ENCODE data around the gene DUT. TPM values are rescaled to one million over a fixed set of nuclear protein-coding genes. Genes with fewer than 3 reads are reported as not detected.

Gene DUT
- total RNA-seq, 1 donor from 2014 or later: 100 TPM

DNA sequence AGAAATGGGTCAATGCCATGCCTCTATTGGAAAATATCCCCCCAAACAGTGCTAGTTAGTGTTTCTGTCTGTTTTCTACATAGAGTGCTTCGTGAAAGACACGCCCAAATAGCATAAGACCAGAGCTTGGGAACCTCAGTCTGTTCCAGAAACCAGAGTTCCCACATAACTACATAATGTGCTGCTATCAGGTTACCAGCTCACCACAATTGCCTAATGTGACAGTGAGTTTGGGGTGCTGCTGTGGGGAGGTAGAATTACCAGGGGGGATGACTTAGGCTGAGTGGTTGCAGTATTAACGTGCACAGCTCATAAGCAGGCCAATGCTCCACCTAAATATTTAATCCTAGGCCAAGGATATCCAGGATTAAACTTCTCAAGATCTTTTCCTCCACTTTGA lies 39.2 kb downstream of the DUT start:
- Histone ChIP-seq H3K27ac (no peak overlapping the region), H3K4me1 (no peaks in the 10 kb centered on the region), H3K9me3 (no peaks in the 10 kb centered on the region), H3K27me3 (ENCODE audit: low read depth) (no peaks in the 10 kb centered on the region), H3K36me3 (no peaks in the 10 kb centered on the region), H3K4me3 (no peak overlapping the region)
- intact Hi-C loops (cut with DNase I): no loop called here
- ATAC-seq: no peak
- no peak for DNase-seq
- TF ChIP-seq, protein P1, sequence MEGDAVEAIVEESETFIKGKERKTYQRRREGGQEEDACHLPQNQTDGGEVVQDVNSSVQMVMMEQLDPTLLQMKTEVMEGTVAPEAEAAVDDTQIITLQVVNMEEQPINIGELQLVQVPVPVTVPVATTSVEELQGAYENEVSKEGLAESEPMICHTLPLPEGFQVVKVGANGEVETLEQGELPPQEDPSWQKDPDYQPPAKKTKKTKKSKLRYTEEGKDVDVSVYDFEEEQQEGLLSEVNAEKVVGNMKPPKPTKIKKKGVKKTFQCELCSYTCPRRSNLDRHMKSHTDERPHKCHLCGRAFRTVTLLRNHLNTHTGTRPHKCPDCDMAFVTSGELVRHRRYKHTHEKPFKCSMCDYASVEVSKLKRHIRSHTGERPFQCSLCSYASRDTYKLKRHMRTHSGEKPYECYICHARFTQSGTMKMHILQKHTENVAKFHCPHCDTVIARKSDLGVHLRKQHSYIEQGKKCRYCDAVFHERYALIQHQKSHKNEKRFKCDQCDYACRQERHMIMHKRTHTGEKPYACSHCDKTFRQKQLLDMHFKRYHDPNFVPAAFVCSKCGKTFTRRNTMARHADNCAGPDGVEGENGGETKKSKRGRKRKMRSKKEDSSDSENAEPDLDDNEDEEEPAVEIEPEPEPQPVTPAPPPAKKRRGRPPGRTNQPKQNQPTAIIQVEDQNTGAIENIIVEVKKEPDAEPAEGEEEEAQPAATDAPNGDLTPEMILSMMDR (IDR thresholded peaks at IDR 0.05): no peak

- no peak overlapping the region for H3K4me3 ChIP-seq
- DNase-seq (no peak), ATAC-seq (no peak)
- no peak overlapping the region for H3K27ac ChIP-seq
- no peaks in the 10 kb centered on the region for H3K4me1 ChIP-seq
- no peaks in the 10 kb centered on the region for H3K36me3 ChIP-seq
- intact Hi-C loops (cut with DNase I): no loop called here
- no peaks in the 10 kb centered on the region for H3K9me3 ChIP-seq
- H3K27me3 ChIP-seq (ENCODE audit: low read depth): no peaks in the 10 kb centered on the region
- TF ChIP-seq, protein P1 (IDR thresholded peaks at IDR 0.05): no peak
Measured at GRCh38 chr15:48371550-48371949, 40.3 kb downstream of the DUT start.

DNA sequence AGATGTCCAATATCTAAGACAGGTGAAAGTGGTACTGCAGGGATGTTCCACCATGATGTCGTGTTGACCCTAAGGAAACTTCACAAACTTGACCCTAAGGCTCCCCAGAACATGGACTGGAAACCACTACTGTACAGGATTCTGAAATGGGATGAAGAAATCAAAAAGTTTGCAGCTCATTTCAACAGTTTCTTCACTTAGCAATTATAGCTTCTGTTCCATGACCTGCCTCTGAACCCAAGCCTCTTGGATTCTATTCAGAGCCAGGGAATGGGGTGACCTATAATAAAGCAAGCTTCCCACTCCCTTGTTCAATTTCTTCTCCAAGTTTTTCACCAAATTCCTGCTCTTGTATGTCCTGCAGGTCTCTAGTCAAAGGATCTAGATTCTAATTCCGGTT lies 40.7 kb downstream of the DUT start:
- no peaks in the 10 kb centered on the region for H3K27me3 ChIP-seq (ENCODE audit: low read depth)
- ATAC-seq (no peak), DNase-seq (no peak)
- no peak overlapping the region for H3K4me3 ChIP-seq
- H3K4me1 ChIP-seq: no peaks in the 10 kb centered on the region
- no peaks in the 10 kb centered on the region for H3K36me3 ChIP-seq
- no peak overlapping the region for H3K27ac ChIP-seq
- H3K9me3 ChIP-seq: no peaks in the 10 kb centered on the region
- TF ChIP-seq, protein P1 (IDR thresholded peaks at IDR 0.05): no peak
- intact Hi-C loops (cut with DNase I): no loop called here

GRCh38 chr15:48373821-48374451 lies 42.7 kb downstream of the DUT start:
- Histone ChIP-seq H3K27me3 (ENCODE audit: low read depth) (no peaks in the 10 kb centered on the region), H3K9me3 (no peaks in the 10 kb centered on the region), H3K36me3 (no peaks in the 10 kb centered on the region), H3K27ac (no peak overlapping the region), H3K4me1 (no peaks in the 10 kb centered on the region), H3K4me3 (no peak overlapping the region)
- intact Hi-C loops (cut with DNase I): no loop called here
- ATAC-seq (peak; percentile 54 to 73), DNase-seq (peak; percentile 48)
- TF ChIP-seq, protein P1 (IDR thresholded peaks at IDR 0.05): no peak

DNA sequence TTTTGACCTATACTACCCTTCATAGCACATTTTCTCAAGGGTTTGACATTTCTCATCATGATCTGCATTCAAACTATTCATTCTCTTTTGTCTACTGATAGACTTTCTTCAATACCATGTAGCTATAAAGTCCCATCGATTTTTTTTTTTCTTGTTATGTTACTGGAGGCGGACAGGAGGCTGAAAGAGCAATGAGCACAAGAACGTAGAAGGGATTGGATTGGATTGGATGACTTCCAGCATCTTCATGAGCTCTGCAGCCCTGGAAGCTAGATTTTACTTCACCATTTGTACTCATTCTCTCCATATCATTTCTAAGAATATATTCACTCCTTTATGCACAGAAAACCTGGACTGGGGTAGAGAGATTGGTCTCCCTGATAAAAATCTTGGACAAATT lies 43.2 kb downstream of the DUT start:
- Histone ChIP-seq H3K27me3 (ENCODE audit: low read depth) (no peaks in the 10 kb centered on the region), H3K9me3 (no peaks in the 10 kb centered on the region), H3K4me3 (no peak overlapping the region), H3K27ac (no peak overlapping the region), H3K4me1 (no peaks in the 10 kb centered on the region), H3K36me3 (no peaks in the 10 kb centered on the region)
- DNase-seq (no peak), ATAC-seq (no peak)
- TF ChIP-seq, protein P1 (IDR thresholded peaks at IDR 0.05): no peak
- intact Hi-C loops (cut with DNase I): no loop called here

All from lower lobe of right lung (tissue), 2 donors.